GM10847 (cell line): Measurements from ENCODE around the gene OR52I2.
A peak's percentile ranks its signal among the peaks of the same experiment; 100 is the strongest.

Experiments
- POLR2A ChIP-seq: IDR thresholded peaks from 2 replicates; pipeline ENCODE4 v1.6.1; 2011; ENCODE audit not compliant: insufficient read length; ENCODE audit errors: extremely low read depth

Gene OR52I2

GRCh38 chr11:4605057-4605456, 23.5 kb downstream of the OR52I2 start:
- TF ChIP-seq POLR2A: no peak

- no peak for TF ChIP-seq POLR2A
These were observed 24.9 kb downstream of the OR52I2 start for GRCh38 chr11:4606231-4607015.

- no peak for TF ChIP-seq POLR2A
These were observed 25.6 kb downstream of the OR52I2 start for GRCh38 chr11:4607096-4607495.

- peak; percentile 52 for TF ChIP-seq POLR2A
These were observed 26.5 kb downstream of the OR52I2 start, which contains the start of gene TRIM68 for GRCh38 chr11:4607781-4608666. Gene TRIM68, minus strand, starts transcription at chr11:4608231. Its CDS starts 2,727 bp downstream, at chr11:4605504.

DNA sequence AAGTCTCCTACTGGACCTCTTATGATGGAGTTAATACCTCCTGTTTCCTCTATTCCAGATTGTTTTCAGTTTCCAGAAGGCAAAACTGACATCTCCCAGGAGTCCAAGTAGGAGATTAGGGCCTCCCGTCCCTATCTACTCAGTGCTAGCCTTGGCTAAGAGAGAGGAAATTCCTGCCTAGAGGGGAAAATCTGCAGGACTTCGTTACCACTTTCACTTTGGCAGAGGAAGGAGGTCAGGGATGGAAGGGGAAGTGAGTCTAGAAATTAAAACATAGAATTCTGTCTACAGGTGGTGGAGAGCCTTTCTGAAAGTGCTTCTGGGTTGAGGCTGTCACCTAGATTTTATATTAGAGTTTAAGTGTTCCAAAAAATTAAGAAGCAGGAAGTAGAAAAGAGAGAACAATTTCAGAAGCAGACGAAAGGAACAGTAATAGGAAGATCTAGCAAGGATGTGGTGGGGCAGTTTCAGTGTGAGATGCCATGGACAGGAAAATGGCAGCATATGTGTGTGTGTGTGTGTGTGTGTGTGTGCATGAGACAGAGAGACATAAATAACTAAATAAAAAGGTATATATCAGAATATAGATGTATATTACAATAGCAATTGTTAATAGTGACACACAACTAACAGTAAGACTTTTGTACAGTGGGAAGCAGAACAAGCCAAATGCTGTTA, 28.9 kb downstream of the OR52I2 start:
- no peak for TF ChIP-seq POLR2A

DNA sequence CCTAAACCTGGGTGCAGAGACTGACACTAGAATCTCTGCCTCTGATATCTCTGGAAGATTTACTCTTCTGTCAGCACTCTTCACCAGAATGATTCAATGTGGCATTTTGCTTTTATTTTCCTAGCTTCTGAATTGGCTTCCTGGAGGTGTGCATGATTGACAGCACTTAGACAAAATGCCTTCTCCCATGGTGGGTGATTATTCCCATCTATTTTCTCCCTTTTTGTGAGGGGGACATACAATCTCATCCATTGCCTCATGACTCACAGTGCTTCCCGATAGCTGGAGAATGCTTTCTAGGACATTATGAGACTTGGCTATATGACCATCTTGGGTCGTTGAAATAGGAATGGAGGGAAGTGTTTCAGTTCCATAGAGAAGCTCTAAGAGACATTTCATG, 30.4 kb downstream of the OR52I2 start:
- no peak for TF ChIP-seq POLR2A

DNA sequence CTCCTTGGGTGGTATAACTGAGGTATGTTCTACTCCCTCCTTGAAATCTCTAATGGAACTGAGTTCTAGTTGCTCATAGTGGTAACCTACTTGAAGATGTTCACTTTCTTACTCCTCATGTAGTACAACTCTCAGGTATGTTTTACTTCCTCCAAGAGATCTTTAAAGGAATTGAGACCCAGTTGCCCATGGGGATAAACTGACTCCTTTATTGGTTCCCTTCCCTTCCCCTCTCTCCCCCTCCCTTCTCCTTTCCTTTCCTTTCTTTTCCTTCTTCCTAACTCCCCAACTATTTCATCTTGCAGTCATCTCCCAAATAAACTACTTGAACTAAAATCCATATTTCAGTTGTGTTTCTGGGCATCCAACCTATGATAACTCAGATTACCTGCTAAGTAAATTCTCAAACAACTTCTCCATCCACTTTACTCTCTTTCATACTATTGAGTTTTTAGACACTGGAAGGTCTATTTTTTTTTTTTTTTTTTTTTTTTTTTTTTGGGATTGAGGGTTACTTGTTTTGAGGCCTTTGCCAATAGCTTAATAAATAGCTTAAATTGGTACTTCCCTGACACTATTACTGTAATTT, 34.4 kb downstream of the OR52I2 start:
- TF ChIP-seq POLR2A: no peak

- no peak for TF ChIP-seq POLR2A
These were observed 38.0 kb downstream of the OR52I2 start for GRCh38 chr11:4619514-4619913.

- TF ChIP-seq POLR2A: no peak
These were observed 44.9 kb downstream of the OR52I2 start for GRCh38 chr11:4626207-4627099.

DNA sequence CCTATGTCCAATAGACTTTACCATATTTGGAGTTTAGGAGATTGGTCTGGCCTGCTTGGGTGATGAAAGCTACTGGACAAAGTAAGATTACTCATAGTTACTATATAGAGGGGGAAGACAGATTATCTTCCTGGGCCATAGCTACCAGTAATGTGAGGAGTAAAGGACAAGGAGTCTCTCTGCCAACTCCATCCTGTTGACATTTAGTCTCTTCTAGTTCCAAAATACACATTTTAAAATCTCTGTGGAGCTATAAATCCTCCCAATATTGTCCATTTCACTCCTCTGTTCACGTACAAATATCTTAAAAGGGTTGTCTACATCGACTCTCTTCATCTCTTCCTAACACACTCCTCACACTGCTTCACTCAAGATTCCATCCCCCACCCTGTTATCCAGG, 54.6 kb downstream of the OR52I2 start:
- no peak for TF ChIP-seq POLR2A

DNA sequence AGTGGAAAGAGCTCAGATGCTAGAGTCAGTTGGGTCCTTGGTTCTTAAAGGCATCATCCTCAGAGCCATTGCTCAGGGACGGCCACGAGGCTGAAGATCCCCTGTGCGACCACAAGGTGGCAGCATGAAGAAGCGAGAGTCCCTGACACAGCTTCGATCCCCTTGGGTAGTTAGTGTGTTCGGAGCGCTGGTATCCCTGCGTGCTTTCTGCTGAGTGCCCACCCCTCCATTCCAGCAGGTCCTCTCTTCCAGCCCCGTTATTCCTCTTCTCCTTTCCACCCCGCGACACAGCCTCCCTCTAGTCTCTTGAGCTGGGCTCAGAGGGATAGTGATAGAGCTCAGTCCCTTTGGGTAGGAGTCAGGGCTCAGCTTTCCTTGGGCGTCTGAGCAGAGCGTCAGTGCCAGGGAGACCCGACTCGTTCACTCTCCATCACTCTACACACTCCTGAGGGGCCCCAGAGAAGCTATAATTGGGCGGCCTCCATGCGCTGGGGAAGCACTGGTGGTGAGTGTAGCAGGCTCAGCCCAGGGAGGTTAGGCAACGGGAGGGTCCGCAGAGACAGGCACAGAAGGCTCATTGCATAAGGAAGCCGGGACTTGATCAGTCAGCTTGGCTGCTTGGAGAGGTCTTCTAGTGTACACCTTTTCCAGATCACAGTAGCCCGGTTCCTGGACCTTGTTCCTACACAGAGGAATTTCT, 55.6 kb downstream of the OR52I2 start, which contains the start of gene OR51D1:
TSS of gene OR51D1 (plus strand) at position 516 of the 700 bp plus-strand sequence. CDS start 2,314 bp downstream, outside the sequence.
- TF ChIP-seq POLR2A: no peak

- TF ChIP-seq POLR2A: no peak
These were observed 56.1 kb downstream of the OR52I2 start for GRCh38 chr11:4637662-4638047.

- no peak for TF ChIP-seq POLR2A
These were observed 58.4 kb downstream of the OR52I2 start for GRCh38 chr11:4639931-4640330.
